GM18519 (cell line): ENCODE results near the gene NGB.

Source experiments
- ATAC-seq: cut with Tn5 transposase; IDR thresholded peaks from one replicate; pipeline ENCODE4 v1.9.1; 2021; ENCODE audit warnings: mild to moderate bottlenecking, moderate library complexity; ENCODE audit not compliant: unreplicated experiment, low FRiP score

Gene NGB

DNA sequence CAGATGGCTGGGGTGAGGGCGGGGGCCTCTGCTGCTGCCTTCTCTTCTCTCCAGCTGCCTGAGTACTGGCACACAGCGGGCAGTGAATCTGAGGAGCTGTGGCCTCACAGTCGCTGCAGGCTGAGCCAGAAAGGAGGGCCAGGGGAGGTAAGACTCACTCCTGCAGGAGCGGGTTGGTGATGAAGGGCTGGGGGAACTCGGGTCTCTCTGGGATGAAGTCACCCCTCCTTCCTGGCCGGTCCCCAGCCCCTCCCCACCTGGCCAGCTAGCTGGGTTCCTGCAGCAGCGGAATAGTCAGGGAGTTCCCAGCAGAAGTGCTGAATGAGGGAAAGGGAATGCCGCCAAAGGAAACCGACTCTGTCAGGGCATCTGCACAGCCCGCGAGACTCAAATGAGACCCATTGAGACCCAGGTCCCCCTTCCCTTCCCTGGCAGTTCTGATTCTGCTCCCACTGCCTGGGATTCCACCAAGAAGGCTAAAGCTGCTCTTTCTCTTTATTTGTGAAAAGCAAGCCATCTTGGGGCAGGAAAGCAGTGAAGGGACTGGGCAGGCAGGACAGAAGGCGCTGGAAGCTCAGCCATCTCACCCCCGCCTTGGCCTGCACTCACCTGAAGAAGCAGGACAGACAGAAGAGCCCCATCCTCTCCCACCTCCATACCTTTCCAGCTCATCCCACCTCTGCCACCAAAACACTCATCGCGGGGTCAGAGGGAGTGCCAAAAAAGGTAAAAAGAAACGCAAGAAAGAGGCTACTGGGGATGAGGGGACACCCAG, 5.3 kb downstream of the NGB start:
- no peak for ATAC-seq

DNA sequence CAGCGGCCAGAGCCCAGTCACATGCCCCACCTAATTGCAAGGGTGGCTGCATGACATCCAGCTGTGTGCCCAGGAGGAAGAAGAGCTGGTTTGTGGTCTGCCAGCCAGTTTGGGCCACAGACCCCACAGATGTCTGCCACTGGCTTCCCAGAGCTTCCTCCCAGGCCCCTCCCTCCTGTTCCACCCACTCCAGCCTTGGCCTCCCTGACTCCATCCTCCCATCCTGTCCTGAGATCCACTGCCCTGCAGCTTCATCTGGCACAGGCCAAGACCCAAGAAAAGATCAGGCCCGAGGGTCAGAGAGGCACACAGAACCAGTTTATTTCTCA, 5.9 kb downstream of the NGB start:
- ATAC-seq, result no peak

DNA sequence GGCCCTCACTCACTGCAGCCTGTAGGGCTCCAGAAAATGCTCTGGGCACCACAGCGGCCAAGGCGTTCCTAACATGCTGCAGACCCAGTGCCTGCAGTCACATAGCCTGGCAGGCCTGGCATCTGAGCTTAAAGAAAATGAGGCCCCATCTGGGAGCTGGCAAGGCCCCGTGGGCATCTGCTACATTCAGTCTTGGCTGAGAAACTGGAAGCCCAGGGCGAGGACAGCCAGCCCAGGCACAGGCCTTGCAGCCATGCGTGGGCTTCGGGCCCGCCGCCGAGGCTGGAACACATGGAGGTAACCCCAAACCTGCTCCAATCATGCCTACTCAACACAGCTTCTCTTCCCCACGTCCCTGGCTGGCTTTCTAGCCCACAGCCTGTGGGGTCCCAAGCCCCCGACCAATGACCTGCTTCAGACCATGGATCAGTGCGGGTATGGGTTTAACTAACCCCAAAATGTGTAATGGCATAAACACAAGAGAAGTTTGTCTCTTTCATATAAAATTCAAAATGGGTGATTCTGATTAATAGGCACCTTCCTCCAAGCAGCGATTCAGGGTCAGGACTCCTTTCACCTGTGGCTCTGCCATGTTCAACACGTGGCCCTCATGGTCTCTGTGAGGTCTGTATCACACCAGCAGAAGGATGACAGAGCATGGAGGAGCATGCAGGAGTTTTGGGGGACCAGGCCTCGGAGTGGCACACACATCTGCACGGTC, 6.4 kb downstream of the NGB start:
- no peak for ATAC-seq

DNA sequence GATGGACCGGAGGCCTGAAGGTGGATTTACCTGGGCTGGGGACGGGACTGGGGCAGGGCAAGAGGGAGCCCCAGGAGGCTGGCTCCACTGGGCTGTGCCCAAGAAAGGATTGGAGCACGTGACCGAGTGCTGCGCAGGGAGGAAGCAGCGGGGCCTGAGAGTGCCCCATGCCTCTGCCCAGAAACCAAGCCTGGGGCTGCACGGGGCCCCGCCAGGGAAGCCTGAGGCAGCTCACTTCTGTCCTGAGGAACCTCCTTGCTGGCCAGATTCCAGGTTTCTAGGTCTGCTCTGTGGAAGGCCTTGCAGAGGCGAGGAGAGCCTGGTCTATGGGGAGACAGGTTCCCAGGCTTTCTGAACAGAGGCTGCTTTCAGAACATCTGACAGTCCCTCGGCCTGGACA, 10.4 kb downstream of the NGB start:
- no peak for ATAC-seq

DNA sequence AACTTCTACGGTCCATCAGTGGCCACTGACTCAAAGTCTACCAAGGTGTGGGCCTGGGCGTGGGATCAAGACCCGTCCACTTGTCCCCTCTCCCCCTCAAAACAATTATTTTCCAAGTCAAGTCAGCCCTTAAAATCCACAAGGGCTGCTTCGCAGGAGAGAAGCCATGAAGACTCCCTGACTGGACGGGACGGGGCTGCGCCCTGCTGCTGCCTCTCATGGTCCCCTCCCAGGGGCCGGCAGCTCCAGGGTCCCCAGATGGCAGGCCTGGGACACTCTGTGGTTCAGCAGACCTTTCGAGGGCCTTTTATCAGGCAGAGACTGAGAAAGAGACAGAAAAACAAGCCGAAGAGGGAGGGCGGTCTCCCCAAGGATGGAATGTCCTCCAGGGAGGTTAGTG, 10.8 kb downstream of the NGB start:
- no peak for ATAC-seq

DNA sequence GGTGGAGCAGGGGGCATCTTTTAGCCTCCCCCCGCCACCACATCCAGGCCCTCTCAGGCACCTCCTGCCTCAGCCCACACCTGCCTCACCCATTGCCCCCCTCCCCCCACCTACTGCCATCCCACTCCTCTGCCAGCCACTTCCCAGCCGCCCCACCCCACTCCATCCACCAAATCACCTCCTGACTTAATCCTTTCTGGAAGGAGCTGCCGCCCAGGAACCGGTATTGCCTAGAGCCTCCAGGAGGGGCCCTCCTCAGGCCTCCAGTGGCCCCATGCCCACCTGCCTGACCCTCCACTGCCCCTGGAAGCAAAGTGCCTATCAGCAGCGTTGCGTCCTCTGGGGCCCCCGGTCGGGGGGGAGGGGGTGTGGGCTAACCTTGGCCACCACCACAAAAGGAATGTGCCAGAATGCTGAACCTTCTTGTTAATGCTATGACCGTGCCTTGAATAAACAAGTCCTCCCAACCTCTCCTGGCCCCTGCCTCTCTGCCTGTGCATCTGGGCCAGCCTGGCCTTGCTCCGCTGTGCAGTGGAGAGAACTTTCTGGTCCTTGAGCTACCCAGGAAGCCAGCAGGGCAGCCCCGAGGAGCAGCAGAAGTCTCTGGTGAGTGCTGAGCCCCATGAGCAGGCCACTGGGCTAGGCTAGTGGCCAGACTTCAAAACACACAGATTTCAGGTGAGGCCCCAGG, 11.8 kb downstream of the NGB start:
- ATAC-seq, result no peak

DNA sequence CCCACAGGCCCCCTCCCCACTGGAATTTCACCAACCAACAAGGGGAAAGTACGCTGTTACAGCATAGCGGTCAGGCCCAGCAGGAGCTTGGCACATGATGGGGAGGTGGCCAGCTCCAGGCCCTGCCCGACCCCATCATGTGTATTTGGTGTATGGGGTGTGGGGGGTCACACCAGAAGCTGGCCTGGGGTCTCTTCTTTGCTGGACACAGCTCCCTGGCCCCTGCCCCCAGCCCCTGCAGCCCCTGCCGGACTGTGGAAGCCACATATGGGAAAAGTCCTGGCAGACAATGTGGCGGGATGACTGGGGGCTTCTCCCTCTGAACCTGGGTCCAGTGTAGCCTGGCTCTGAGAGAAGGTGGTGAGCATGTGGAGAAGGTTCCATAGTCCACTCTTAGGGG, 12.4 kb downstream of the NGB start:
- no peak for ATAC-seq

DNA sequence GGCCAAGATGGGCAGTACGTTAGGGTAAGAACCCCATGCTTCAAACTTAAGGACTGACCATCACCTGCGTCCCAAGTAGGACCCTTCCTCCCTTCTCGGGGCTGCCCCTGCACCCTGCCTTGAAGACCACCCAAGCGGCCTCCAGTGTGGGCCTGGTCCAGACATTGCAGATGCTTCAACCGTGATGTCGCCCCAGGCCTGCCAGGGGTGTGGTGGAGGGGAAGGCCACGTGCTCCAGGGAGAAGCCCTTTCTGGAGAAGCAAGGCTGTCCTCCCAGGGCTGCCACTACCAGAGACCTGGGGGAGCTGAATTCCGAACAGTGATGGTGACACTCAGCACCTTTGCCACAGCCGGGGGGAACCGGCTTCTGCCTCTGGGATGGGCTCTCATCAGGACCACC, 13.3 kb downstream of the NGB start:
- no peak for ATAC-seq

DNA sequence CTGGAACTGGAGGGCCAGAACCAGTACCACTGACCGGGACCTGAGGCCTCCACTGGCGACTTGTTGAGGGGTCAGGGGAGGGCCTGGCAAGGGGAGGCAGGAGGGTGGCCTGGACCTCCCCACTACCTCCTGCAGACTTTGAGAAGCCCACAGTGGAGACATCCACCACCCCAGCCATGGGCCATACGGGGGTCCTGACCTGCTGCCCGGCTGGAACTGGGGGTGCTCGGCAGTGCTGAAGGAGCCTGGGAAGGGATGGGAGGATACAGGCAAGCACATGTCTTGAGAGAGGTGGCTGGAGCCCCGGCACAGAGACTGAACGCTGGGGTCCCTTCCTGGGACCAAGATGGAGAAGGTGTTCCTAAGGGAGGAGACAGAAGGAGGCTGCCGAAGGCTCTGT, 14.3 kb downstream of the NGB start:
- ATAC-seq, result no peak

DNA sequence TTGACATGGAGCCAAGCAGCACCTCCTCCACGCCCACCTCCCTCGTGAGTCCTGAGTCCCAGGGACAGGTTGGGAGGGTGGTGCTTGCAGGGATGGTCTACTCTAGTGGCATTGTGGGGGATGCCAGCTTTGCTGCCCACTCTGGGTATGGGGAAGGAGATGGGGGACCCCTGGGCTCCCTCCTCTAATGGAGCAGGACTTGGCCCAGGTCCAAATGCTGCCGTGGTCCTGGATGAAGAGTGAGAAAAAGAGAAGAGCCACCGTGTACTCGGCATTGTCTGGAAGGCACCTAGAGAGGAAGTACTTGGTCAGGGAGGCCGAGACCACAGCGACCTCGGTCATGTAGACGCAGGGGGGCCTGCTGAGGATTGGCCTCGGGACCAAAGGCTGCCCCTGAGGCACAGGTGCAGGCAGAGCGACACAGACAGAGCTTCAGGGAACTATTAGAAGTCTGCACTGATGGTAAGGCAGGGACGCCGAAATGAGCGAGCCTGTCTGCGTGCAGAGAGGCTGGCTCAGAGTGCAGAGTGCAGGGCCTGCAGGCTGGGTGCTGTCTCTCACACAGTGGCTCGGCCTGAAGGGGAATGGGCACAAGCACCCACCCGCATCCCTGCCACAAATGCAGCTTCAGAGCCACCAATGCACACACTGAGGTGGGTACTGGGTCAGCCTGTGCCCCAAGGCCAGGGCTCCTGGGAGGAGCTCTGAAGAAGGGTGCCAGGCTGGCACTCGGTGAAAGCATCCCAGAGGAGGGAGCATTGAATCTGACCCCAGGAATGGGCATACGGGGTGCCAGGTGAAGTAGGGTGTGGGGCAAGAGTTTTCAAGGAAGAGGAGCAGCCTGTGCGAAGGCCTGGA, 17.4 kb downstream of the NGB start:
- ATAC-seq, result no peak

DNA sequence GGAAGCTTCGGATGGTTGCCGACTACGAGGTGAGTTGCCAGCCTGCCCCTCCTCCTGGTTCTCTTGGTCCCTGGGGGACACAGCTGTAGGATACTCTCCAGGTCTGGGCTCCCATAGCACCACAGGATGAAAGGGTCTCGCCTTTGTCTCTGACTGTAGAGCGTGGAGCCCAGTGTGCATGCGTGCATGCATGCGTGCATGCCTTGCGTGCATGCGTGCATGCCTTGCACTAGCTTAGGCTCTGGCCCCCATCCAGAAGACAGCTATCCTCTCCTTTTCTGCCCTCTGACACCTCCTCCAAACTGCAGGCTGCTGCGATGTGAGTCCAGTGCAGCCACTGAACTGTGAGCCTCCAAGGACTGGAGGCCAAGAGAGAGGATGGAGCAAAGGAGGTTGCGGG, 19.1 kb downstream of the NGB start:
- no peak for ATAC-seq

DNA sequence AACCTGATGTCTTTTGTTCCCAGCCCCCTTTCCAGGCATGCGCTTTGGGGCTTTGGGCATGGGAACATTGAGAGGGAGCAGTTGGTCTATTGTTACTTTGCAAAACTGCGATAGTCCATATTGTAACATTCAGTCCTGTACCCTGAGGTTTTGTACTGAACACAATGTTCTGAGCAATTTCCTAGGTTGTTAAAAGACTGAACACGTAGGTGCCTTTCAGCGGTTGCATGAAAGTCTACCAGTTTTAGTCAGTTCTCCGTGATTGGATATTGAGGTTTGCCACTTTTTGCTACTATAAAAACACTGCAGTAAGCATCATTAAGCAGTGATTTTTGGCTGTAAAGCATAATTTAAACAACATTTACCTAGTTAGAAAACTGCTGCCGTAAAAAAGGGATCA, 20.1 kb downstream of the NGB start:
- no peak for ATAC-seq

DNA sequence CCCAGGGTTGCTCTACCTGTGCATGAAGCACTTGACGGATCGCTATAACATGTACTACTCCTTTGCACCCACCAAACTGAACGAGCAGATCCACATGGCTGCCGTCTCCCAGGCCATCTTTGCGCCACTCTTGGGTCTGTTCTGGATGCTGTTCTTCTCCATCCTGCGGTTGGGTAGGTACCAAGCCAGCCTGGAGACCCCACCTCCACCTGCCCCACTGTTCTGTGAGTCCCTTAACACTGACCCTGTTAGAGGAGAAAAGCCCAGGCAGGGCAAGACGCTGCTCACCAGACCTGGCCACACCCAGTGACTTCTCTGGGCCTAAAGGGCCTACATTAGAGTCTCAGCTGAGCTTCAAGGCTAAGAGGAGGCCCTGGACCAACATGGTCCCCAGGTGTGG, 21.7 kb downstream of the NGB start:
- no peak for ATAC-seq

DNA sequence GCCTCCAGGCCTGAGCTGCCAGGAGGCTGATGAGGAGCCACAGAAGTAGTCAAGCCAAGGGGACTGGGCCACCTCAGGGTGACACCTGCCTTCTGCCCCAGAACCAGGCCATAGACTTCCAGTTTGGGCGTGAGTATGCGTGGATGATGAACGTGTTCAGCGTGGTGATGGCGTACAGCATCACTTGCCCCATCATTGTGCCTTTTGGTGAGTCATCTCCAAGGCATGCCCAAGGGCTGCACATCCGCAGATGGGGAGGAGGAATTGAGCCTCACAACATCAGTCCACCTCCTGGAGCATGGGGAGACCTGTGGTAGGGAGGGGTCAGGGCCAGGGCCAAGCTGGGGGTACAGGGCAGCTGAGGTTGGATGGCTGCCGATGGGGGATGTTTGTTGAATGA, 22.3 kb downstream of the NGB start:
- ATAC-seq, result no peak

DNA sequence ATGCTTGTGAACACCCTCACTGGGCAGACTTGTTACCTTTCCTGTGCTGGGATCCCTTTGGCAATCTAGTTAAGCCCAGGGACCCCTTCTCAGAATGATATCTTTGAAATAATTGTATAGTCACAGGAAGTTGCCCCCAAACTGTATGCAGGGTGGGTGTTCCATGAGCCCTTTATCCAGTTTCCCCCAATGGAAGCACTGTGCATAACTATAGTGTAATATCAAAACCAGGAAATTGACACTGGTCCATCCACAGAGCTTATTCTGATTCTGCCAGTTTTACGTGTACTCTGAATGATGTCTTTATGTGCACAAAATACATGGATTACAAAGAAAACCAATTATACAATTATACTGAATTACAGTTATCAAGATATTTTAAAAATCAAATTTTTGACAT, 24.2 kb downstream of the NGB start:
- no peak for ATAC-seq

DNA sequence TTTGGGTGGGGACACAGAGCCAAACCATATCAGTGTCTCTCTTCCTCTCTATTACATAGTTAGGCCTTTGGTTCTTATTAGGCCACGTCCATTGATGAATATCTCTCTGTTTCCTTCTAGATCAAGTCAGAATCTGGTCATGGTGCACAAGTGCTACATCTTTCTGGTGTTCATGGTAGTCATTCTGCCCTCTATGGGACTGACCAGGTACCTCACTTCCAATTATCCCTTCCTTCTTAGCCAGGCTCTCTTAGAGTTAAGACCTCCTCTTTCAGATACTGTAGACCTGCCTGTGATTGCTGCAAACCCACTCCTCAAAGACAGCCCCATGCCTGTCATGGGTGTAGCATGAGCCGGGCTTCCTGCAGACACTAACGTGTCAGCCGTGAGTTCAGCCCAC, 25.2 kb downstream of the NGB start:
- ATAC-seq, result no peak

DNA sequence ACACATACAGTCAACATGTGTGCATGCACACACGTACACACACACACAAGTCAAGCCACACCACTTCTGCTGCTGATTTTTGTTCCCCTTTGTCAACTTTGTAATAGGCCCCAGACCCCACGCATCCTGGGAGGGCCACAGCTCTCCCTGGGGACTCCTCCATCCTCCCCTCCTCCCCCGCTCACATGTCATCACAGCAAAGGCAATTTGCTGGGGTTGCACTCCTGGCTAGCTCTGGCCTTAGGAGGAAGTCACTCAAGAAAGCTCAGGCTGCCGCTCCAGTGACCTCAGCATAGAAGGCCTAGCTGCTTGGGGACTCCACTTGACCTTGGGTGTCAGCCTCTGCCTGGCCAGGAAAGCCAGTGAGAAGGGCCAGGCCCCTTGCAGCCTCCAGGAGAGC, 27.2 kb downstream of the NGB start:
- ATAC-seq, result no peak

DNA sequence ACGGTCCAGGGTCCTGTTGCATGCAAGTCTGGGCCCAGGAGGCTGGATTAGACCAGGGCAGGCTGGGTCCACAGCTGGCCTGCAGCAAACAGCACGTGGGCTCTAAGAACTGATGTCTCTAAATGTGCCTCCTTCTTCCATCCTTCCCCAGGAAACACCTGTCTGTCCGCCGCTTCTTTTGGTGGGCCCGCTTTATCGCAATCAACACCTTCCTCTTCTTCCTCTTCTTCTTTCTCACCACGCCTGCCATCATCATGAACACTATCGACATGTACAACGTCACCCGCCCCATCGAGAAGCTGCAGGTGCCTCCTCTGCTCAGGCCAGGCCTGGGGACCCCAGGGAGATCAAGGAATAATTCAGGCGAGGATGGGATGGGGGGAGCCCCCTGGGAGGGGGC, 28.3 kb downstream of the NGB start:
- no peak for ATAC-seq

DNA sequence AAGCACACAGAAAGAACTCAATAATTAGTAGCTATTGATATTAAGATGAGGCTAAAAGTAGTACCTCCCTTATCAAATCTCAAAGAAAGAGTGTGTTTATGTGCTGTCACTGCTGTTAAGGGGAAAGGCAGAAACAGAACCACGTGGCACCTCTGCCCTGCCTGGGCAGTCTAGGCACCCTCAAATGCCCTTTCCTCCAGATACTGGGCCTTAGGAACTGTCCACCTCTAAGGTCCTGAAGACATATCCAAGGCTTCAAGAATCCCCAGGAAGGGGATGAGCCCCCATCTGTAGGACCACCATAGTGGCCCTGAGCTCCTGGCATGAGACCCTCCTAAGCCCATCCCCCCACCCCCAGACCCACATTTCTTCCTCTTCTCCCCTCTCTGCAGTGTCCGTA, 29.1 kb downstream of the NGB start:
- no peak for ATAC-seq

DNA sequence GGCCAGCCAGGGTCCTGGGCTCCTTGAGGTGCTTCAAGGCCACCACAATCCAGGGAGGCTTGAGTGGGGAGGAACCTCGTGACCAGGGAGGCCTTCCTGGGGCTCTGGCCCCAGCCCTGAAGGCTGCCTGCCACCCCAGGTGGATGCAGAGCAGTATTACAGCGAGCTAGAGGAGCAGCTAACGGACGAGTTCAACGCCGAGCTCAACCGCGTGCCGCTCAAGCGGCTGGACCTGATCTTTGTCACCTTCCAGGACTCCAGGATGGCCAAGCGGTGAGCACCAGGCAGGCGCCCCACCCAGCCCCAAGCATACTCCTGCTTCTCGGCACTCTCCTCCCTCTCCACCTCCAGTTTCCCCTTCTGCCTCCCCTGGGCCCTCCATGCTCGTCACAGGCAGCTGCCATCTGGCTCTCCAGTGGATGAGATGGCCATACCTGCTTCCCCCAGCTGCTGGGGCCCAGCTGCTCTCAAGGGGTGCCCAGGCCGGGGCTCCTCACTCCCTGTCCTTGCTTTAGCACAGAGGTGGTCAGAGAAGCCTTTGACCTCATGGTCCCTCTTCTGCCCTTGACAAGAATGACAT, 30.6 kb downstream of the NGB start:
- no peak for ATAC-seq

DNA sequence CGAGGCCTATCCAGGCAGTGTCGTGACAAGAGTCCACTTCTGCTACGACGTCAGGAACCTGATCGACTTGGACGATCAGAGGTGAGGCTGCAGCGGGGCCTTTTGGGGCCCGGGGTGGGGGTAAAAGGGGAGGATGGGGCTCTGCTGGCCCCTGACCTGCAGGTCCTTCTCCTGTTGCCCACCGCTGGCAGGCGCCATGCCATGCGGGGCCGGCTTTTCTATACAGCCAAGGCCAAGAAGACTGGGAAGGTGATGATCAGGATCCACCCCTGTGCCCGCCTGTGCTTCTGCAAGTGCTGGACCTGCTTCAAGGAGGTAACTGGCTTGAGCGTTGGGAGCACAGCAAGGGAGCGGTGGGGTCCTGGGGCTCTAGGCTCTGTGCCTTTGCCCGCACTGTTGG, 31.6 kb downstream of the NGB start:
- no peak for ATAC-seq
